ENCODE measurements around the gene KRTAP4-16.
"Not testable (repeated sequence)": the region's sequence is repeated elsewhere in the genome, so short reads cannot be mapped to it uniquely, and the experiment has no call there.

KRTAP4-16 gene

DNA sequence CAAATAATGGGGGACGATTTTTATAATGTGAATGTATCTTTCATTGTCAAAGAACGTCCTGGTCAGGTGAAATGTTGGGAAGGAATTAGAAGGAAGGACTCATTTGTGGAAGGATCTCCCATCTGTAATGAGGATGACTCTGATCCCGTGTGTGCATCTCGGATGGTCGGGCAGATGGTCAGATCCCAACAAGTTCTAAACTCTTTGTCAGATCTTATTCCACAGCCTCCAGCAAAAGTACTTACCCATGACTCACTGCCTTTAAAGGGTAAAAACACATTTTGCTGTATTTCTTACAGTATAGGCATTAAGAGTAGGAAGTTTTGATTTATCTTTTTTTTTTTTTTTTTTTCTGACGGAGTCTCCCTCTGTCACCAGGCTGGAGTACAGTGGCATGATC is 3.5 kb downstream of the KRTAP4-16 start:
- ChIA-PET POLR2A (no interaction called here), CTCF (no interaction called here)
- TF ChIP-seq CTCF (IDR thresholded peaks at IDR 0.05; ENCODE audit: control extremely low read depth, extremely low read depth, low read depth, missing control alignments), result no peak
- DNase-seq (ENCODE audit: extremely low spot score), result no peak

DNA sequence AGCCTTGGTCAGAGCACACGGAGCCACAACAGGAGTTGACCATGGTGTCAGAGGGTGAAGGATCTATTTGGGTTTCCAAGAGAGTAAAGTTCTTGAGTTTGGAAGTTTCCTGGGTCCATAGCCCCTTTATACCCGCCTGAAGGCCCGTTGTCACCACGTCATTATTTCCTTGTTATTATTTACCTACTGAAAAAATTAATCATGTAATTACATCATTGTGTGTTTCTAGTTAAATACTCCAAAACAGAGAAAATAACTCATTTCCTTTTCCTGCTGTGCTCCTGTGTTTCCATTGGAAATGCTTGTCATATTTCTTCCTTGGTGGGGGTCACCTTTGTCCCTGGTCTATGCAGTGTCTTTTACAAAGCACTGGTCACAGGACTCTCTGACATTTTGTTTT is 4.0 kb downstream of the KRTAP4-16 start, which contains the start of gene KRTAP4-8:
Gene KRTAP4-8, minus strand, starts transcription at position 101 of the 400 bp plus-strand sequence. Its CDS starts 58 bp downstream, at position 43.
- ChIA-PET POLR2A (no interaction called here), CTCF (no interaction called here)

GRCh38 chr17:41096055-41096454 is 6.0 kb downstream of the KRTAP4-16 start:
- ChIA-PET CTCF (no interaction called here), POLR2A (no interaction called here)
- no peak for TF ChIP-seq CTCF (IDR thresholded peaks at IDR 0.05; ENCODE audit: control extremely low read depth, extremely low read depth, low read depth, missing control alignments)
- DNase-seq (ENCODE audit: extremely low spot score), result no peak

More for the DNA sequence above, 4.0 kb downstream of the KRTAP4-16 start, which contains the start of gene KRTAP4-8:
- DNase-seq (ENCODE audit: extremely low spot score), result no peak
- TF ChIP-seq CTCF (IDR thresholded peaks at IDR 0.05; ENCODE audit: control extremely low read depth, extremely low read depth, low read depth, missing control alignments), result no peak

DNA sequence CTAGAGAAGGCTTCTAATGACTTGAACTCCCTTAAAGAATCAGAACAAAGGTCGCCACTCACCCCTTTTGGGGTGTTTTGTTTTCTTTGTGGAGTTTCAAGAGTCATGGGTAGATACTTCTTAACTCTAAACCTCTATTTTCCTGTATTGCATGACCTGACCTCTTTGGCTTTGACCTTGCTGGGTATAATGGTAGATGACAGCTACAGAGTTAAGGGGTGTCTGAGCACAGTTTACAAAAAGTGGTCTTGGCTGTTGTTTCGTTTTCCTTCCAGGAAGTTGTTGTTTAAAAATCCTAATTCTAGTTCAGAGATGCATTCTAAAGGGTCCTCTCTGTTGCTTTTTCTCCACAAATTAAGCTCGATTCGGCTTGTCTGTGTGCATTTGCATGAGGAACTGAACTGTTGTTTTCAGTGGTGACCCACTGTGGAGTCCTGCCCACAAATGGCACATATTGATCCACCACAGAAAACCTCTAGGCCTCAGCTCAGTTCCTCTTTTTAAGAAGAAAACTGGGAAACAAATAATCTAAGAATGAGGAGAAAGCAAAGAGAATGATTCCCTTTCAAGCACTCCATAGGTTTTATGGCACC is 13.2 kb downstream of the KRTAP4-16 start:
- CTCF ChIA-PET; DNase-seq (ENCODE audit: extremely low spot score): not testable (repeated sequence)

GRCh38 chr17:41084100-41084856 is 17.7 kb downstream of the KRTAP4-16 start, which contains the start of gene KRTAP4-7:
TSS of gene KRTAP4-7 (plus strand) at chr17:41084150. CDS start at chr17:41084207, 57 bp downstream.
- DNase-seq (ENCODE audit: extremely low spot score); CTCF ChIA-PET; POLR2A ChIA-PET: not testable (repeated sequence)

More for the DNA sequence above, 13.2 kb downstream of the KRTAP4-16 start:
- POLR2A ChIA-PET, result not testable (repeated sequence)

DNA sequence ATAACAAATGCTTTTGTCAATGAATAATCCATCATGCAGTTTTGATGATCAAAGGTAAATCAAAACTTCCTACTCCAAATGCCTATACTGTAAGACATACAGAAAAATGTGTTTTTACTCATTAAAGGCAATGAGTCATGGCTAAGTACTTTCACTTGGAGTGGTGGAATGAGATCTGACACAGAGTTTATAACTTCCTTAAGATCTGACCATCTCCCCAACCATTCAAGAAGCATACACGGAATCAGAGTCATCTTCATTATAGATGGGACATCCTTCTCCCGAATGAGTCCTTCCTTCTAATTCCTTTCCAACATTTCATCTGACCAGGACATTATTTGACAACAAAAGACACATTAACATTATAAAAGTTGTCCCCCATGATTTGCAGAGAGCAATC is 18.6 kb downstream of the KRTAP4-16 start:
- POLR2A ChIA-PET; CTCF ChIA-PET; DNase-seq (ENCODE audit: extremely low spot score): not testable (repeated sequence)

DNA sequence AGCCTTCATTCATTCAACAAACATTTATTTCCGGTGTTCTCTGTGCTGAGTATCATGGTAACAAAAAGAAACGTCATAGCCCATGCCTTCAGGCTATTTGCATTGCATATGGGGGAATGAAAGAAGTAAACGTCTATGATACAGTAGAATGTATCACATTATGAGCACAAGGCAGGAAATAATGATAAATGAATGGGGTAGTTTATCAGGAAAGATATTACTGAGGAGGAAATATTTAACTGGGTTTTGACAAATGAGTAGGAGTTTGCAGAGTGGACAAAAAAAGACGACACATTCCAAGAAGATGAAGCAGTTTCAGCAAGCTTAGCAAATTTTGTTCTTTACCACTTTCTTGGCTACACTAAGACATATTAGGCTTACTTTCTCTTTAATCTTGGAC is 19.4 kb downstream of the KRTAP4-16 start:
- no peak for DNase-seq (ENCODE audit: extremely low spot score)
- no peak for TF ChIP-seq CTCF (IDR thresholded peaks at IDR 0.05; ENCODE audit: control extremely low read depth, extremely low read depth, low read depth, missing control alignments)
- CTCF ChIA-PET, result no interaction called here
- POLR2A ChIA-PET, result no interaction called here

DNA sequence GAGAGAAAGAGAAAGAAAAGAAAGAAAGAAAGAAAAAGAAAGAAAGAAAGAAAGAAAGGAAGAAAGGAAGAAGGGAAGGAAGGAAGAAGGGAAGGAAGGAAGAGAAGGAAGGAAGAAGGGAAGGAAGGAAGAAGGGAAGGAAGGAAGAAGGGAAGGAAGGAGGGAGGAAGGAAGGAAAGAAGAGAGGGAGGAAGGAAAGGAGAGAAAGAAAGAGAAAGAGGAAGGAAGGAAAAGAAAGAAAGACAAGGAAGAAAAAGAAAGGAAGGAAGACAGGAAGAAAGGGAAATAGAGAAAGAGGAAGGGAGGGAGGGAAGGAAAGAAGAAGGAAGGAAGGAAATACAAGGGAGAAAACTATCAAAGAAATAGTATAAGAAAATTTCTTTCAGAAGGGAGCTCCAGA is 25.2 kb downstream of the KRTAP4-16 start:
- TF ChIP-seq CTCF (IDR thresholded peaks at IDR 0.05; ENCODE audit: control extremely low read depth, extremely low read depth, low read depth, missing control alignments), result no peak
- ChIA-PET CTCF (no interaction called here), POLR2A (no interaction called here)
- no peak for DNase-seq (ENCODE audit: extremely low spot score)
